ENCODE results near the gene GABPB1.

DNA sequence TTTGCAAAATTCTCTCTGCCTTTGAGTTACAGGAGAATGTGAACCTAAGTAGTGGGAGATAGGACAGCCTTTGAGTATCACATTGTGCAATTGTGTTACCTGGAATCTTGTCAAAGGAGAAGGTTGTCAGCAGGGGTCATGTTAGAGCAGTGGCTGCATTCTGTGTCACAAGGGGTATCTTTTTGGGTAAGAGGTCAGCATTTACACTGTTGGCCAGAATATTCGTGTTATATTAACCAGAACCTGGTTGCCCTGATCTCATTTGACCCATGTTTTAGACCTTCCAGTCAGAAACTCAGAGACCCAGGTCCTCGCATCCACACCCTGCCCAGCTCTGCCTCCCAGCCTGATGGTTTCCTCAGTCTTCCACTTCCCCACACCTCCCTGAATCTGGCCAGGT, 116.7 kb downstream of the GABPB1 start:
- TF ChIP-seq, protein P1, sequence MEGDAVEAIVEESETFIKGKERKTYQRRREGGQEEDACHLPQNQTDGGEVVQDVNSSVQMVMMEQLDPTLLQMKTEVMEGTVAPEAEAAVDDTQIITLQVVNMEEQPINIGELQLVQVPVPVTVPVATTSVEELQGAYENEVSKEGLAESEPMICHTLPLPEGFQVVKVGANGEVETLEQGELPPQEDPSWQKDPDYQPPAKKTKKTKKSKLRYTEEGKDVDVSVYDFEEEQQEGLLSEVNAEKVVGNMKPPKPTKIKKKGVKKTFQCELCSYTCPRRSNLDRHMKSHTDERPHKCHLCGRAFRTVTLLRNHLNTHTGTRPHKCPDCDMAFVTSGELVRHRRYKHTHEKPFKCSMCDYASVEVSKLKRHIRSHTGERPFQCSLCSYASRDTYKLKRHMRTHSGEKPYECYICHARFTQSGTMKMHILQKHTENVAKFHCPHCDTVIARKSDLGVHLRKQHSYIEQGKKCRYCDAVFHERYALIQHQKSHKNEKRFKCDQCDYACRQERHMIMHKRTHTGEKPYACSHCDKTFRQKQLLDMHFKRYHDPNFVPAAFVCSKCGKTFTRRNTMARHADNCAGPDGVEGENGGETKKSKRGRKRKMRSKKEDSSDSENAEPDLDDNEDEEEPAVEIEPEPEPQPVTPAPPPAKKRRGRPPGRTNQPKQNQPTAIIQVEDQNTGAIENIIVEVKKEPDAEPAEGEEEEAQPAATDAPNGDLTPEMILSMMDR (IDR thresholded peaks at IDR 0.05), result no peak
- TF ChIP-seq POLR2A (IDR thresholded peaks at IDR 0.05), result no peak
